HCEC 1CT (cell line): ENCODE results near the gene KCNN3.

Source experiments
- DNase-seq: peaks from one replicate; pipeline ENCODE4 v3.0.0-alpha.2; 2017

The KCNN3 gene

GRCh38 chr1:154720328-154721297 is 149.5 kb downstream of the KCNN3 start:
- DNase-seq = no peak

GRCh38 chr1:154719586-154720327 is 150.3 kb downstream of the KCNN3 start:
- no peak for DNase-seq

- DNase-seq = no peak
Measured at GRCh38 chr1:154718566-154718965, 151.5 kb downstream of the KCNN3 start.

DNA sequence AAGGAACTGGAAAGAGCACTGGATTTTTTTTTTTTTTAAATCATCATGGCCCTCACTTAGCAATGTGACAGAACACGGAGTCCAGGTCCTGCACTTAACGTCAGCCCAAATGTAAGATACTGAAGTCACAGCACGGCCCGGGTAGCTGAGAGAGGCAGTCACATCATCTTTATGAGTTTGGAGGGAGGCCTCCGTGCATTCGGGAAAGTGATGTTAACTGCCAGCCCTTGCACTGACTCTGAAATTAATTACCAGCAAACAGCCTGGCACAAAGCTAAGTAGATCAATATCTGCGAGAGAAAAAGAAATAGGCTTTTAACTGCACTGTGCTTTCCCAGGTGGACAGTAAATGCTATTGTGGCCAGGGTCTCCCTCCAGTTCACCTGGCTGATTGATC is 152.6 kb downstream of the KCNN3 start:
- DNase-seq = no peak

GRCh38 chr1:154716614-154717527 is 153.2 kb downstream of the KCNN3 start:
- no peak for DNase-seq

DNA sequence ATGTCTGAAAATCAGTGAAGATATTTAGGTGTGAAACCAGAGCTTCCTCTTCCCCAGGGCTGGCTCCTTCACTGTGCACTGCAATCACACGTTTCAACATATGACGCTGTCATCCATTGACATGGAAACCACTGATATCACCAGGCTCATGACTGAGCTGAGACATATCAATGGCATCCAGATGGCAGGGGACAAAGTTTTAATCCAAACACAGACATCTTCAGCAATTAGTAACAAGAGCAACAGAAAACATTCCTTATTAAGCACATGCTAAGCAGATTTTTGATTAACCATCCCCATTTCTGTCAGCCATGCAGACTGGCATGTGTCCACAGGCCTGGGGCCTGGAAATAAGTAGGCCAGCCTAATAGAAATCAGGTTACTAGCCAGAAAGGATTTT is 154.1 kb downstream of the KCNN3 start:
- DNase-seq = no peak

DNA sequence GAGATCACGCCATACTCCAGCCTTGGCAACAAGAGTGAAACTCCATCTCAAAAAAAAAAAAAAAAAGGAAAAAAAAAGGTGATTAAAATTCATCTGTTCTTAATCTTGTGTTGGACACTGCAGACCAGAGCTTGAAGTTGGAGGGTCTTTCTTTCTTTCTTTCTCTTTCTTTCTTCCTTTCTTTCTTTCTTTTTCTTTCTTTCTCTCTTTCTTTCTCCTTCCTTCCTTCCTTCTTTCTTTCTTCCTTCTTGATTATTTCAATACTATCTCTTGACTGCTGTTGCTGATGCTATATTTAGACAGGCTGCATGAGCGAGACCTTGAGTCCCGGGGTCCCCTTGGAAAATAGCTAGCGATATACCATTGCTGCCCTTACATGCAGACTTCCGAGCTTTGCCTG is 154.7 kb downstream of the KCNN3 start:
- no peak for DNase-seq

DNA sequence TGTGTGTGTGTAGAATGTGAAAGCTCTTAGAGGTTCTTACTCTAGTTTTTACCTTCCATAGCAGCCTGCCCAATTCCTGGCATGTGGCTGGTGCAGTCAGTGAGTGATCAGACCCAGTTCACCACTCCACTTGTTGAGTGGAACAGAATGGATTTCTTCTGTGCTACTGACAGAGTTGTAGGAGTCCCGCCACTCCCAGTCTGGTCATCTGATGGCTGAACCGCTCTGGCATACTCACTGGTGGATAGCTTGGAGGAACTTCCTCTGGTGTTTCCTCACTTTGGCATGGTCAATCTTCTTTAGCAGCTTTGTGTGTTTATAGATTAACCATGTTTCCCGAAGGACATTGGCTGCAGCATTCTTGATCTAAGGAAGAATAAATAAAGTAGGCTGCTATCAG is 155.4 kb downstream of the KCNN3 start:
- DNase-seq = peak; percentile 15

GRCh38 chr1:154714052-154714623 is 155.9 kb downstream of the KCNN3 start:
- DNase-seq = no peak

DNA sequence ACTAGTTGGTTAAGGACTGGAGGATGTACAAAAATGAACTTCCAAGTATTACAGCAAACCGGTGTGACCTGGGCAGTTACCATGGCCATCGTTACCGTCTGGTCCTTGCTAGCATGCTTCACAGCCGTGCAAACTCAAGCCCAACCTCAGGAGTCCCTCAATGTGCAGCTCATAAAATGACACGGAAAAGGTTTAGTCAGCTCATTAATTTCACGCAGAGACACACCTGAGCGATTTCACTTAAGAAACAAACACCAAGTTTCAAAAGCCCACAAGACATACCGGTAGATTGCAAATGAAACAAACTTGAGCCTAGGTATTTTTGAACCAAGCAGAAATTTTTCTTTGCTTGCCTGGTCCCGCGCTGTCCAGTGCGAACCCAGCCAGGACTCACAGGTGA is 157.1 kb downstream of the KCNN3 start:
- DNase-seq = no peak

DNA sequence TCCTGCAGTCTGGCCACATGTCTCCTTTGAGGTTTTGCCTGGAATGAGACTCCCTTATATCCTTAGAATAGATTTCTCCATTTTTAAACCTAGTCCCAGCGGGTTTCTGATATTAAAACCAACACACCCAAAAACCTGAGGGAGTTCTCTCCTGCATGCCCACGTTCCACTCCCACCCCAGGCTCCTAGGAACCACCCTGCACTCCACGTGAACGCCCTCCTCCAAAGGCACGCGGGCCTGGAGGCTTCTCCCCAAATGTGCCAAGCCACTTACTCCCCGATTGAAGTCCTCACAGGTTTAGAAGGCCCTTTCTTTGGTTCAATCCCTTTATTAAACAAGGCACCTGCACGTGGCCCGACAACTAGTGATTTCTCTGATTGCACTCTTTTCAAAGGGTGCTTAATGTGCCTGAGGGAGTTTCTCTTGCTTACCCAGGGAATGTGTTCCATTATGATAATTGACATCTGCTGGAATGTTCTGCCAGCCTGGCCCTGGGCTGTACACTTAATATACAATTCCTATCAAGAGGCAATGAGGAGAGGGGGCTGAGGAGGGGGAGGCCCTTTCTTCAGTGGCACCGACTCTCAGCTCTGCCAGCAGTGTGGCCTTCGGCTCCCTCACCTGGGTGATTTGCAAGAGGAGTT is 157.8 kb downstream of the KCNN3 start:
- no peak for DNase-seq

- no peak for DNase-seq
Measured at GRCh38 chr1:154711416-154711815, 158.7 kb downstream of the KCNN3 start.

GRCh38 chr1:154710106-154710505 is 160.0 kb downstream of the KCNN3 start:
- DNase-seq = no peak

DNA sequence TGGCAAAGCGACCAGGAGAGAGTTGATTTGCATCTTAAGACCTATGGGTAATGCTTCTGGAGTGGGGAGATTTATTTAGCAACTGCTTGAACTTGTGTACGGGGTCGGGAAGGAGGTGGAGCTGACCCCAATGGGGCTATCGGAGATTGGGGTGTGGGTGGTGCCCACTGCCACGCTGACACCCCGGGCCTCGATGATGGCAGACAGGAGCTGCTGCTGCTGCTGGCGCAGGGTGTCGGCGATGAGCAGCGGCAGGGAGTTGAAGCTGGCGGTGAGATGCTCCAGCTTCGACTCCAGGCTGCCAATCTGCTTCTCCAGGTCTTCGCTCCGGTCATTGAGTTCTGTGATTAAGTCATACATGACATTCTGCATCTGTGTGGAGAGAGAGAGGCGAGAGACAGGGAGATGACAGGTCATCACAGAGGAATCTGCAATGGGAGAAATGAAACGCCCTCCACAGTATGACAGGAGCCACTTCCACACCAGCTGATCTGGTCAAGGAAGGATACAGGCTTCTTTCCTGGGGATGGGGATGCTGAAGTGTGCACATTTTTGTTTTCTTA is 162.1 kb downstream of the KCNN3 start:
- DNase-seq = no peak

DNA sequence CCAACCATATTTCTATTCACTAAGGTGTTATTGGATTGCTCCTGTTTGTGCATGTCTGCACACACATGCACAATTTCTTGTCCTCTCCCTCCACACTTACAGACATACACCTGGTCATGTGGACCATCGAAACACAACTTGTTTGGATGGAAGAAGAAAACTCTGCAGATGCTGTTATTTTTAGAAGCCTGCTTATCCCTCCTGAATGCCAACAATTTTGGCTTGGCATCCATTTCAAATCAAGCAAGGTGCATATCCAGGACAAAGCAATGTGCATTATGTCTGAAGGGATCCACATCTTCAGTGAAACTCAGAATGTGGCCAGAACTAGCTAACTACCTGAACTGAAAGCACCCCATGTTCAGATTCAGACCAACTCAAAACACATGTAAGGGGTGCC is 163.2 kb downstream of the KCNN3 start:
- no peak for DNase-seq

DNA sequence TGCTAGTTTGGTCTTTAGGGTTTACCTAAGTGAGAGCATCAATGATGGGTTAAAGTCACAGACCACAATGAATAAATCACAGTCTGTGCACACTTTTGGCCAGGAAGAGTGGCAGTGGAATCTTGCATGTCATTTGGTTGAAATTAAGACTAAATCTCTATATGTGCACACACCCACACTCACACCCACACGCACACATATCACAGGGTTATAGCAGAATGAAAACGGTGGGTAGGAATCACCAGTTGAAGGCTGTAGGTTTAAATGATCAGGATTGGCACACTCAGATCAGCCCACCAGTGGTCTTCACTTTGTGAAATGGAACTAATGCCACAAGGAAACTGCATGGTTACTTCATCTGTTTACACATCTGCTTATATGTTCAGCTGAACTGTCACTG is 164.5 kb downstream of the KCNN3 start:
- DNase-seq = no peak

DNA sequence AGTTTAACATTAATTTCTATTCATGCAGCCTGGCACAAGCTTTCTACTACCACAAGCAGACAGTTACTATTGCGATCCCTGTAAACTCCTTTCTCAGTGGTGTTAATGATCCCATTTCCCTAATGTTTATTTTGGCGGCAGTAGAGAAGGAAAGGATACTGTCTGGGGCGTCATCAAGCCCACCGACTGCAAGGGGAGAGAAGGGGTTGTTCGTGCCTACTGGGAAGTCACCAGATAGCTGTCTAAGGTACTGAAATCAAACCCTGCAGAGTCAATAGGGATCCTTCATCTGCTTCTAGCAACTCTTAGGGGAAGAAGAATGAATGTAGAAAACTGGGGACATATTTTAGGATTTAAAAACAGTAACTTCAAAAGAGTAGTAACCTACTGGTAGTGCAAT is 166.9 kb downstream of the KCNN3 start:
- DNase-seq = no peak

GRCh38 chr1:154698320-154699096 is 171.6 kb downstream of the KCNN3 start:
- no peak for DNase-seq

GRCh38 chr1:154697710-154698109 is 172.4 kb downstream of the KCNN3 start:
- peak; percentile 22 for DNase-seq

DNA sequence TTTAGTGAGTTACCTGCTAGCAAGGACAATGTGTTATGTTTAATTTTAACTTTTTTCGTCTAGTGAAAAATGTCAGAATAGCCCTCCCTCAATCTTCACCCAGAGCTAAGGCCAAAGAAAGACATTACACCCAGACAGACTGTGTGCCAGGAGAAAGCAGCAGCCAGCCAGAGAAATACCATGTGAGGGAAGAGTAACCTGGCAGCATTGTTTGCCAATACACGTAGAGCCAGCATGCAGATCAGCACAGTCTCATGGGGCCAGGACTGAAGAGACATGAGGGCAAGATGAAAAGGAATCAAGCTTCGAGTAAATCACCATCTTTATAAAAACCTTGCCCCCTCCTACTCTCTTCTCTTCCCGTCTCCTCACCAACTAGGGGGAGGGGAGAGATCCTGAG is 173.6 kb downstream of the KCNN3 start:
- DNase-seq = no peak

DNA sequence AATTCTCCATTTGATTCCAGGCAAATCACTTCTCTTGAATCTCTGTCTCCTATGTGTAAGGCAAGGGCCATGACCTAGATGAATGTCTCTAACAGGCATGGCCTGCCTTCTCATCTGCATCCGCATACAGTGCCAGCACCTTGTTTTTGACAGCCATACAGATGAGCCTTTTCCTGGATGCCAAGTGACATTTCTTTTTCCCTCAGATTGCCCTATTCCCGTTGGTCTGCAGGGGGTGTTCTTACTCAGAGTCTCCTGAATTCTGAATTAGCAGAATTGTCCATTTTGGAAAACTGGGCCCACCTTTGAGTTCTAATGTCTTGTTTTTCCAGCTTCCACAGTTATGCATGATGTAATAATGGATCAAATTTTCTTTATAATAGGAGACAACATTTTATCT is 174.1 kb downstream of the KCNN3 start:
- no peak for DNase-seq
